Adrenal gland (tissue), 12 donors: ENCODE measurements around the gene PLA2G4C. TPM values are rescaled to one million over a fixed set of nuclear protein-coding genes. Genes with fewer than 3 reads are reported as not detected.

Experiments used
- DNase-seq, 7 donors: peaks; one replicate each; pipeline ENCODE4 v3.0.0-alpha.2; 2019 to 2020
- H3K27ac ChIP-seq, 5 donors: fragments of 200-600 bp; sonication (generic) in 4 of 5; 1 replicate in 3 of 5; 2 replicates in 2 of 5; pipeline versions ENCODE4 v1.5.1 to v1.8.0; 2016 to 2020; ENCODE audit warnings: mild to moderate bottlenecking in 1 of 5
- H3K27me3 ChIP-seq: fragments of 200-600 bp; 2 replicates; pipeline ENCODE4 v1.8.0; 2021
- H3K36me3 ChIP-seq, 2 donors: fragments of 200-600 bp; replicated peaks in 1 of 2; 1 replicate in 1 of 2; 2 replicates in 1 of 2; pipeline versions ENCODE4 v1.5.1 to v1.8.0; 2018 to 2022
- H3K4me1 ChIP-seq, 2 donors: fragments of 200-600 bp; replicated peaks in 1 of 2; 1 replicate in 1 of 2; 2 replicates in 1 of 2; pipeline versions ENCODE4 v1.5.1 to v1.8.0; 2018 to 2021
- H3K4me3 ChIP-seq, 4 donors: fragments of 200-600 bp; sonication (generic) in 3 of 4; one replicate each; pipeline ENCODE4 v1.5.1; 2016 to 2018
- H3K9me3 ChIP-seq, 3 donors: fragments of 200-600 bp; sonication (generic) in 1 of 3; replicated peaks in 1 of 3; 1 replicate in 2 of 3; 2 replicates in 1 of 3; pipeline versions ENCODE4 v1.5.1 to v1.8.0; 2016 to 2021
- CTCF ChIP-seq, 6 experiments: fragments of 450-650 bp in 4 of 6; fragments of 200-600 bp in 2 of 6; sonication (generic) in 1 of 6; IDR thresholded peaks; 1 replicate in 5 of 6; 2 replicates in 1 of 6; pipeline versions ENCODE4 v1.5.1 to v1.8.0; 2016 to 2021; ENCODE audit warnings: antibody characterized with exemption in 6 of 6, mild to moderate bottlenecking in 2 of 6, moderate library complexity in 1 of 6
- POLR2A ChIP-seq, 2 donors: fragments of 450-650 bp; IDR thresholded peaks; one replicate each; pipeline ENCODE4 v1.6.1; 2017; ENCODE audit warnings: antibody characterized with exemption in 2 of 2, mild to moderate bottlenecking in 2 of 2, moderate library complexity in 1 of 2
- WGBS, 4 donors: extraction: QIAGEN DNeasy Blood & Tissue Kit in 2 of 4; methylation state at CpG; one replicate each; pipeline versions ENCODE4 v1.1.5 to v1.1.7; 2013 to 2017; 5-methylcytosine and 5-hydroxymethylcytosine counted together
- intact Hi-C, 2 donors: fragments of 100-400 bp; cut with DNase I; formaldehyde crosslinking; loops; one replicate each; pipeline versions ENCODE4 v1.14.1 to v1.15.0; 2022 to 2023
- polyA plus RNA-seq, 3 donors: library from polyadenylated mRNA; stranded (reverse); fragments of 200-250 nt in 2 of 3; fragments of 350-450 nt in 1 of 3; fragmentation: Illumina TruSeq in 1 of 3; extraction: RNeasy Lipid Tissue Mini Kit (QIAGEN cat#74804) in 1 of 3; gene quantifications; one replicate each; pipeline ENCODE4 v1.2.3, GENCODE V29; 2013 to 2014
- total RNA-seq, 9 donors: library from RNA; depleted of rRNA in 4 of 9; stranded (reverse); fragments of >200 nt in 4 of 9; fragments of 120-200 nt in 1 of 9; fragmentation: NEBNext Ultra II Directional in 1 of 9; extraction: Animal tissue kit (Norgen Biotek cat#: 25700) in 1 of 9; gene quantifications; one replicate each; pipeline versions ENCODE4 v1.1.0 to v1.2.4, GENCODE V29; 2013 to 2023
- donor health status: healthy with polysubstance abuse.
- donor health status: Bipolar disorder and iron deficiency.
- donor health status: DM: yes; HTN: yes; CAD: no.
- donor health status: DM: no; HTN: no; CAD: no.
- donor health status: DM: no; HTN: no; CAD: no.
- donor health status: DM: yes; HTN: yes; CAD: no.

The PLA2G4C gene
- total and polyA plus RNA-seq, 12 donors, result 18.6 to 123 (median 51.6) TPM

DNA sequence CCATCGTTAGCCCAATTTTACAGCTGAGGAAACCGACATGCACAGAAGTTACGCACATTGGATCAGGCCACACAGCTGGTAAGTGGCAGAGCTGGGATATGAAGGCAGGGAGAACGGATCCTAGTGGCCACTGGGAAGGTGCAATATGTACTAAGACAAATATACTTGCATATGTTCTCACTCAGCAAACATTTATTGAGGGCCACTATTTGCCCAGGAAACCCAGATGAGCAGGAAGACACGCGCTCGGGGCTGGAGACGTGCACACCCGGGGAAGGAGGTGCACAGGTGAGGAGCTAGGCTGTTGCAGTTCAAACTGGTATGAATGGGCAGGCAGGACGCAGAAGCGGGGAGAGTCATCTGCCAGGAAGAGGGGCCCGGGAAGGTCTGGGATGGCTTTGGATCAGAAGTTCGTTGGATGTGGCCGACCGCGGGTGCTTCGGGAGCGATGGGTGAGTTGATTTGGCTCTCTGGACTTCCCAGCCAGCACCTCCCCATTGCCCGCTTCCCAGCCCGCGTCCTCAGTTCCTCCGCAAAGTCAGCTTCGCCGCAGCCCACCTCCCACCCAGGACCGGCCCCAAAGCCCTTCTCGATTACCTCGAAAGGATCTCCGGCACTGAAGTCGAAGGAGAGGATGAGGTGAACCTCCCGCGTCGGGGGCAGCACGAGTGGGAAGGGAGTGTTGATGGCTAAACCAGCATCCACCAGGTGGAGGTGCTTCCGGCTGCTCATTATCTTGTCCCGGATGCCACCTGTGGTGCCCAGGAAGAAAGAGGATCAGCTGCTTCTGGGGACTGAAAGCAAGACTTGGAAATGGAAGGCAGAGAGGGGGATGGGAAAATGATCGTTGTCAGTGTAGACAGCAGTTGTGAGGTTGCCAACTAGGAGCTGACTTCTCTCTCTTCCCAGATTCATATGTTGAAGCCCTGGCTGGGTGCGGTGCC lies 48.9 kb downstream of the PLA2G4C start:
- intact Hi-C loops, result no loop called here
- Histone ChIP-seq H3K36me3 (peaks cover 0 to 6% of the 10 kb centered on the region in 2 donors), H3K9me3 (no peaks in the 10 kb centered on the region), H3K4me1 (no peaks in the 10 kb centered on the region), H3K4me3 (no peak overlapping the region), H3K27me3 (no peaks in the 10 kb centered on the region), H3K27ac (no peak overlapping the region)
- TF ChIP-seq POLR2A (IDR thresholded peaks at IDR 0.05) (no peak), CTCF (IDR thresholded peaks at IDR 0.05) (no peak)
- DNase-seq, result no peak
- 62 to 83% (median 68%) methylated on average over 27 to 37 of the region's 37 CpGs for WGBS, 4 donors

GRCh38 chr19:48060381-48060780 lies 50.2 kb downstream of the PLA2G4C start:
- no peaks in the 10 kb centered on the region for H3K27me3 ChIP-seq
- intact Hi-C loops, result no loop called here
- H3K9me3 ChIP-seq, result no peaks in the 10 kb centered on the region
- no peak for DNase-seq
- H3K36me3 ChIP-seq, result peaks cover 0 to 6% of the 10 kb centered on the region in 2 donors
- 87 to 93% (median 90%) methylated on average over 5 of the region's 5 CpGs for WGBS, 4 donors
- no peak overlapping the region for H3K27ac ChIP-seq
- TF ChIP-seq POLR2A (IDR thresholded peaks at IDR 0.05) (no peak), CTCF (IDR thresholded peaks at IDR 0.05) (no peak)
- no peaks in the 10 kb centered on the region for H3K4me1 ChIP-seq
- H3K4me3 ChIP-seq, result no peak overlapping the region

DNA sequence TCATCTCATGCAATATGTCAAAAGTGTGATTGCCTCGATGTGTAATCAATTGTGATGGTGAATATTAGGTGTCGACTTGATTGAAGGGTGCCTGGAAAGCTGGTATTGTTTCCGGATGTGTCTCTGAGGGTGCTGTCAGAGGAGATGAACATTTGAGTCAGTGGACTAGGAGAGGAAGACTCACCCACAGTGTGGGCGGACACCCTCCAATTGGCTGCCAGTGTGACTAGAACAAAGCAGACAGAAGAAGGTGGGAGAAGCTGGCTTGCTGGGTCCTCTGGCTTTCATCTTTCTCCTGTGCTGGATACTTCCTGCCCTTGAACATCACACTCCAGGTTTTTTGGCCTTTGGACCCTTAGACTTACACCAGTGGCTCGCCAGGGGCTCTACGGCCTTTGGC lies 51.3 kb downstream of the PLA2G4C start:
- Histone ChIP-seq H3K36me3 (peaks cover 0 to 6% of the 10 kb centered on the region in 2 donors), H3K4me1 (no peaks in the 10 kb centered on the region), H3K27ac (no peak overlapping the region), H3K9me3 (no peaks in the 10 kb centered on the region), H3K4me3 (no peak overlapping the region), H3K27me3 (no peaks in the 10 kb centered on the region)
- TF ChIP-seq POLR2A (IDR thresholded peaks at IDR 0.05), result no peak
- TF ChIP-seq CTCF (IDR thresholded peaks at IDR 0.05), result no peak
- no peak for DNase-seq
- 94 to 96% (median 95%) methylated on average over 6 of the region's 6 CpGs for WGBS, 4 donors
- intact Hi-C loops, result no loop called here

- Histone ChIP-seq H3K4me1 (no peaks in the 10 kb centered on the region), H3K27me3 (no peaks in the 10 kb centered on the region), H3K9me3 (no peaks in the 10 kb centered on the region), H3K36me3 (peaks cover 0 to 3% of the 10 kb centered on the region in 2 donors), H3K27ac (no peak overlapping the region), H3K4me3 (no peak overlapping the region)
- TF ChIP-seq CTCF (IDR thresholded peaks at IDR 0.05), result no peak
- no peak for TF ChIP-seq POLR2A (IDR thresholded peaks at IDR 0.05)
- intact Hi-C loops, result no loop called here
- no peak for DNase-seq
- 75 to 96% (median 92%) methylated on average over 4 to 5 of the region's 5 CpGs for WGBS, 4 donors
These were observed 56.8 kb downstream of the PLA2G4C start for GRCh38 chr19:48053856-48054255.
